ENCODE measurements around the gene UBALD2. TPM values are rescaled to one million over a fixed set of nuclear protein-coding genes. Genes with fewer than 3 reads are reported as not detected.
"Not testable (repeated sequence)": the region's sequence is repeated elsewhere in the genome, so short reads cannot be mapped to it uniquely, and the experiment has no call there.

UBALD2 gene
- total RNA-seq, result 10 to 100 TPM in 6 of 7 donors, 1 to 10 TPM in 1; 6.8 to 21.9 (median 14.4) TPM
- polyA plus RNA-seq, result 10 to 100 TPM in 1 of 2 donors, 1 to 10 TPM in 1; 3.6 to 13.9 TPM
- long read RNA-seq, donor 1, result 0 reads
- long read RNA-seq, donor 2, transcript UBALD2-201 (3 exons, 1,593 nt), result major isoform, 23 of 24 reads
- long read RNA-seq, donor 2, partial matches to known transcripts, result 0 of 24 reads
- long read RNA-seq, donor 2, other reads (novel, unspliced or antisense), result 0 of 24 reads
- long read RNA-seq, donor 3, transcript UBALD2-201 (3 exons, 1,593 nt), result major isoform, 15 of 29 reads
- long read RNA-seq, donor 3, partial matches to known transcripts, result 0 of 29 reads
- long read RNA-seq, donor 3, other reads (novel, unspliced or antisense), result 14 of 29 reads

- TF ChIP-seq POLR2A (IDR thresholded peaks at IDR 0.05), result peak; percentile 57
- TF ChIP-seq EP300 (IDR thresholded peaks at IDR 0.05), result no peak
- Histone ChIP-seq H3K9me3 (no peaks in the 10 kb centered on the region), H3K4me1 (ENCODE audit: insufficient read depth) (peaks cover 5% of the 10 kb centered on the region), H3K27ac (peak within 1 kb of the TSS; percentile 68 to 78), H3K4me3 (peak within 1 kb of the TSS; percentile 73), H3K27me3 (no peaks in the 10 kb centered on the region), H3K36me3 (no peaks in the 10 kb centered on the region)
- DNase-seq, result peak; percentile 97 to 99 (median 98)
- intact Hi-C loops (cut with DNase I), result no loop called here
- WGBS, 3 donors, result 0 to 1% (median 0%) methylated on average over 26 to 94 of the region's 94 CpGs
These were observed at the start of gene UBALD2 for GRCh38 chr17:76264755-76265623. UBALD2 (plus strand) TSS chr17:76265348; CDS start chr17:76265506, 158 bp downstream.

GRCh38 chr17:76217081-76217480 is 48.1 kb upstream of the UBALD2 start:
- no peaks in the 10 kb centered on the region for H3K4me1 ChIP-seq (ENCODE audit: insufficient read depth)
- H3K4me3 ChIP-seq, result no peak overlapping the region
- no peaks in the 10 kb centered on the region for H3K9me3 ChIP-seq
- H3K27me3 ChIP-seq, result no peaks in the 10 kb centered on the region
- no peak overlapping the region for H3K27ac ChIP-seq
- TF ChIP-seq POLR2A (IDR thresholded peaks at IDR 0.05), result no peak
- H3K36me3 ChIP-seq, result no peaks in the 10 kb centered on the region
- WGBS, 3 donors, result 92 to 99% (median 95%) methylated on average over 3 of the region's 3 CpGs
- no peak for DNase-seq
- intact Hi-C loops (cut with DNase I), result no loop called here

- 96 to 97% (median 97%) methylated on average over 7 of the region's 7 CpGs for WGBS, 3 donors
These were observed 45.3 kb upstream of the UBALD2 start for GRCh38 chr17:76219670-76220383.

GRCh38 chr17:76223802-76224201 is 41.3 kb upstream of the UBALD2 start:
- no peaks in the 10 kb centered on the region for H3K4me1 ChIP-seq (ENCODE audit: insufficient read depth)
- H3K4me3 ChIP-seq, result no peak overlapping the region
- no peaks in the 10 kb centered on the region for H3K9me3 ChIP-seq
- no peaks in the 10 kb centered on the region for H3K36me3 ChIP-seq
- no peak overlapping the region for H3K27ac ChIP-seq
- intact Hi-C loops (cut with DNase I), result no loop called here
- no peak for DNase-seq
- no peak for TF ChIP-seq EP300 (IDR thresholded peaks at IDR 0.05)
- TF ChIP-seq CTCF (IDR thresholded peaks at IDR 0.05), result no peak
- TF ChIP-seq POLR2A (IDR thresholded peaks at IDR 0.05), result no peak
- WGBS, 3 donors, result 98 to 100% (median 98%) methylated on average over 1 of the region's 1 CpG
- no peaks in the 10 kb centered on the region for H3K27me3 ChIP-seq

More at GRCh38 chr17:76219670-76220383, 45.3 kb upstream of the UBALD2 start:
- H3K4me3 ChIP-seq, result no peak overlapping the region
- intact Hi-C loops (cut with DNase I), result no loop called here
- H3K27ac ChIP-seq, result no peak overlapping the region
- TF ChIP-seq CTCF (IDR thresholded peaks at IDR 0.05) (no peak), EP300 (IDR thresholded peaks at IDR 0.05) (no peak), POLR2A (IDR thresholded peaks at IDR 0.05) (no peak)
- no peaks in the 10 kb centered on the region for H3K4me1 ChIP-seq (ENCODE audit: insufficient read depth)
- no peaks in the 10 kb centered on the region for H3K9me3 ChIP-seq
- H3K36me3 ChIP-seq, result no peaks in the 10 kb centered on the region
- H3K27me3 ChIP-seq, result no peaks in the 10 kb centered on the region
- no peak for DNase-seq

GRCh38 chr17:76225373-76226086 is 39.6 kb upstream of the UBALD2 start:
- H3K27me3 ChIP-seq; H3K9me3 ChIP-seq; H3K27ac ChIP-seq; H3K36me3 ChIP-seq; DNase-seq; H3K4me3 ChIP-seq; H3K4me1 ChIP-seq (ENCODE audit: insufficient read depth); intact Hi-C loops (cut with DNase I): not testable (repeated sequence)
- 77 to 88% (median 80%) methylated on average over 7 of the region's 7 CpGs for WGBS, 3 donors

GRCh38 chr17:76226749-76227148 is 38.4 kb upstream of the UBALD2 start:
- intact Hi-C loops (cut with DNase I); H3K4me3 ChIP-seq; H3K36me3 ChIP-seq; DNase-seq; H3K27me3 ChIP-seq; H3K4me1 ChIP-seq (ENCODE audit: insufficient read depth); H3K9me3 ChIP-seq; H3K27ac ChIP-seq: not testable (repeated sequence)
- WGBS, 3 donors, result 92 to 94% (median 93%) methylated on average over 19 of the region's 19 CpGs
